ENCODE measurements around the gene PMVK.
A peak's percentile ranks its signal among the peaks of the same experiment; 100 is the strongest.

PMVK gene

GRCh38 chr1:154968731-154969130, 32.2 kb upstream of the PMVK start:
- Histone ChIP-seq H3K27ac (ENCODE audit: low read depth, low read length) (peak overlapping the region; percentile 97), H3K4me1 (ENCODE audit: control insufficient read depth in 5 of 5, insufficient read depth in 5 of 5, low read length in 5 of 5) (peaks cover 22 to 76% (median 57%) of the 10 kb centered on the region in 5 donors), H3K9me3 (ENCODE audit: control insufficient read depth in 5 of 5, low read length in 5 of 5) (no peaks in the 10 kb centered on the region), H3K27me3 (ENCODE audit: control insufficient read depth in 5 of 5, insufficient read depth in 4 of 5, low read length in 5 of 5) (no peaks in the 10 kb centered on the region), H3K4me3 (ENCODE audit: low read depth in 1 of 5, low read length in 5 of 5) (peak overlapping the region in 4 of 5 donors; percentile 62 to 69 (median 68)), H3K9ac (ENCODE audit: low read length in 5 of 5) (peak overlapping the region; percentile 31 to 94 (median 77)), H3K36me3 (ENCODE audit: control insufficient read depth in 5 of 5, insufficient read depth in 5 of 5, low read length in 5 of 5) (peaks cover 0 to 54% (median 48%) of the 10 kb centered on the region in 5 donors)

- Histone ChIP-seq H3K27me3 (ENCODE audit: control insufficient read depth in 5 of 5, insufficient read depth in 4 of 5, low read length in 5 of 5) (no peaks in the 10 kb centered on the region), H3K27ac (ENCODE audit: low read depth, low read length) (peak overlapping the region; percentile 97), H3K36me3 (ENCODE audit: control insufficient read depth in 5 of 5, insufficient read depth in 5 of 5, low read length in 5 of 5) (peaks cover 0 to 63% (median 58%) of the 10 kb centered on the region in 5 donors), H3K9ac (ENCODE audit: low read length in 5 of 5) (peak overlapping the region in 3 of 5 donors; percentile 2 to 44 (median 2)), H3K9me3 (ENCODE audit: control insufficient read depth in 5 of 5, low read length in 5 of 5) (no peaks in the 10 kb centered on the region), H3K4me1 (ENCODE audit: control insufficient read depth in 5 of 5, insufficient read depth in 5 of 5, low read length in 5 of 5) (peaks cover 16 to 70% (median 55%) of the 10 kb centered on the region in 5 donors), H3K4me3 (ENCODE audit: low read depth in 1 of 5, low read length in 5 of 5) (peak overlapping the region in 3 of 5 donors; percentile 4 to 14 (median 5))
Measured at GRCh38 chr1:154967331-154967950, 30.9 kb upstream of the PMVK start.

GRCh38 chr1:154966111-154966510, 29.6 kb upstream of the PMVK start:
- Histone ChIP-seq H3K9ac (ENCODE audit: low read length in 5 of 5) (peak overlapping the region in 1 of 5 donors; percentile 16), H3K4me1 (ENCODE audit: control insufficient read depth in 5 of 5, insufficient read depth in 5 of 5, low read length in 5 of 5) (peaks cover 6 to 63% (median 48%) of the 10 kb centered on the region in 5 donors)

GRCh38 chr1:154964359-154964758, 27.8 kb upstream of the PMVK start:
- Histone ChIP-seq H3K9me3 (ENCODE audit: control insufficient read depth in 5 of 5, low read length in 5 of 5) (no peaks in the 10 kb centered on the region), H3K9ac (ENCODE audit: low read length in 5 of 5) (no peak overlapping the region), H3K27ac (ENCODE audit: low read depth, low read length) (no peak overlapping the region), H3K4me1 (ENCODE audit: control insufficient read depth in 5 of 5, insufficient read depth in 5 of 5, low read length in 5 of 5) (peaks cover 11 to 55% (median 41%) of the 10 kb centered on the region in 5 donors), H3K36me3 (ENCODE audit: control insufficient read depth in 5 of 5, insufficient read depth in 5 of 5, low read length in 5 of 5) (peaks cover 0 to 68% (median 63%) of the 10 kb centered on the region in 5 donors), H3K27me3 (ENCODE audit: control insufficient read depth in 5 of 5, insufficient read depth in 4 of 5, low read length in 5 of 5) (no peaks in the 10 kb centered on the region), H3K4me3 (ENCODE audit: low read depth in 1 of 5, low read length in 5 of 5) (no peak overlapping the region)

More at GRCh38 chr1:154966111-154966510, 29.6 kb upstream of the PMVK start:
- Histone ChIP-seq H3K4me3 (ENCODE audit: low read depth in 1 of 5, low read length in 5 of 5) (no peak overlapping the region), H3K27ac (ENCODE audit: low read depth, low read length) (peak overlapping the region; percentile 97), H3K9me3 (ENCODE audit: control insufficient read depth in 5 of 5, low read length in 5 of 5) (no peaks in the 10 kb centered on the region), H3K36me3 (ENCODE audit: control insufficient read depth in 5 of 5, insufficient read depth in 5 of 5, low read length in 5 of 5) (peaks cover 0 to 63% (median 58%) of the 10 kb centered on the region in 5 donors), H3K27me3 (ENCODE audit: control insufficient read depth in 5 of 5, insufficient read depth in 4 of 5, low read length in 5 of 5) (no peaks in the 10 kb centered on the region)

- Histone ChIP-seq H3K27me3 (ENCODE audit: control insufficient read depth in 5 of 5, insufficient read depth in 4 of 5, low read length in 5 of 5) (no peaks in the 10 kb centered on the region), H3K9ac (ENCODE audit: low read length in 5 of 5) (peak overlapping the region in 1 of 5 donors; percentile 34), H3K4me3 (ENCODE audit: low read depth in 1 of 5, low read length in 5 of 5) (no peak overlapping the region), H3K36me3 (ENCODE audit: control insufficient read depth in 5 of 5, insufficient read depth in 5 of 5, low read length in 5 of 5) (peaks cover 0 to 70% (median 65%) of the 10 kb centered on the region in 5 donors), H3K27ac (ENCODE audit: low read depth, low read length) (peak overlapping the region; percentile 95), H3K4me1 (ENCODE audit: control insufficient read depth in 5 of 5, insufficient read depth in 5 of 5, low read length in 5 of 5) (peaks cover 9 to 51% (median 33%) of the 10 kb centered on the region in 5 donors), H3K9me3 (ENCODE audit: control insufficient read depth in 5 of 5, low read length in 5 of 5) (no peaks in the 10 kb centered on the region)
Measured at GRCh38 chr1:154963643-154964042, 27.1 kb upstream of the PMVK start.

GRCh38 chr1:154962795-154963330, 26.3 kb upstream of the PMVK start:
- Histone ChIP-seq H3K27ac (ENCODE audit: low read depth, low read length) (peak overlapping the region; percentile 95), H3K4me1 (ENCODE audit: control insufficient read depth in 5 of 5, insufficient read depth in 5 of 5, low read length in 5 of 5) (peaks cover 9 to 43% (median 29%) of the 10 kb centered on the region in 5 donors), H3K4me3 (ENCODE audit: low read depth in 1 of 5, low read length in 5 of 5) (peak overlapping the region in 2 of 5 donors; percentile 80 to 91), H3K9ac (ENCODE audit: low read length in 5 of 5) (peak overlapping the region in 4 of 5 donors; percentile 47 to 89 (median 84)), H3K9me3 (ENCODE audit: control insufficient read depth in 5 of 5, low read length in 5 of 5) (no peaks in the 10 kb centered on the region), H3K36me3 (ENCODE audit: control insufficient read depth in 5 of 5, insufficient read depth in 5 of 5, low read length in 5 of 5) (peaks cover 0 to 69% (median 62%) of the 10 kb centered on the region in 5 donors), H3K27me3 (ENCODE audit: control insufficient read depth in 5 of 5, insufficient read depth in 4 of 5, low read length in 5 of 5) (no peaks in the 10 kb centered on the region)

GRCh38 chr1:154962156-154962749, 25.7 kb upstream of the PMVK start:
- peak overlapping the region; percentile 45 to 91 (median 85) for H3K4me3 ChIP-seq (ENCODE audit: low read depth in 1 of 5, low read length in 5 of 5)
- no peaks in the 10 kb centered on the region for H3K27me3 ChIP-seq (ENCODE audit: control insufficient read depth in 5 of 5, insufficient read depth in 4 of 5, low read length in 5 of 5)
- no peaks in the 10 kb centered on the region for H3K9me3 ChIP-seq (ENCODE audit: control insufficient read depth in 5 of 5, low read length in 5 of 5)
- peaks cover 8 to 41% (median 31%) of the 10 kb centered on the region in 5 donors for H3K4me1 ChIP-seq (ENCODE audit: control insufficient read depth in 5 of 5, insufficient read depth in 5 of 5, low read length in 5 of 5)
- H3K27ac ChIP-seq (ENCODE audit: low read depth, low read length), result peak overlapping the region; percentile 95
- peak overlapping the region; percentile 72 to 89 (median 83) for H3K9ac ChIP-seq (ENCODE audit: low read length in 5 of 5)
- H3K36me3 ChIP-seq (ENCODE audit: control insufficient read depth in 5 of 5, insufficient read depth in 5 of 5, low read length in 5 of 5), result peaks cover 0 to 64% (median 56%) of the 10 kb centered on the region in 5 donors

GRCh38 chr1:154961207-154962155, 25.0 kb upstream of the PMVK start, which contains the start of gene PYGO2:
Gene PYGO2, minus strand, starts transcription at chr1:154961782. Its CDS starts 206 bp downstream, at chr1:154961576.
- Histone ChIP-seq H3K4me1 (ENCODE audit: control insufficient read depth in 5 of 5, insufficient read depth in 5 of 5, low read length in 5 of 5) (peaks cover 16 to 43% (median 36%) of the 10 kb centered on the region in 5 donors), H3K9me3 (ENCODE audit: control insufficient read depth in 5 of 5, low read length in 5 of 5) (no peaks in the 10 kb centered on the region), H3K9ac (ENCODE audit: low read length in 5 of 5) (peak within 1 kb of the TSS; percentile 72 to 89 (median 83)), H3K27ac (ENCODE audit: low read depth, low read length) (peak within 1 kb of the TSS; percentile 95), H3K36me3 (ENCODE audit: control insufficient read depth in 5 of 5, insufficient read depth in 5 of 5, low read length in 5 of 5) (peaks cover 0 to 56% (median 48%) of the 10 kb centered on the region in 5 donors), H3K4me3 (ENCODE audit: low read depth in 1 of 5, low read length in 5 of 5) (peak within 1 kb of the TSS; percentile 80 to 91 (median 85)), H3K27me3 (ENCODE audit: control insufficient read depth in 5 of 5, insufficient read depth in 4 of 5, low read length in 5 of 5) (no peaks in the 10 kb centered on the region)

- H3K9ac ChIP-seq (ENCODE audit: low read length in 5 of 5), result peak overlapping the region; percentile 71 to 89 (median 80)
- peak overlapping the region; percentile 80 to 91 (median 85) for H3K4me3 ChIP-seq (ENCODE audit: low read depth in 1 of 5, low read length in 5 of 5)
- no peaks in the 10 kb centered on the region for H3K9me3 ChIP-seq (ENCODE audit: control insufficient read depth in 5 of 5, low read length in 5 of 5)
- H3K4me1 ChIP-seq (ENCODE audit: control insufficient read depth in 5 of 5, insufficient read depth in 5 of 5, low read length in 5 of 5), result peaks cover 16 to 51% (median 42%) of the 10 kb centered on the region in 5 donors
- peak overlapping the region; percentile 95 for H3K27ac ChIP-seq (ENCODE audit: low read depth, low read length)
- H3K36me3 ChIP-seq (ENCODE audit: control insufficient read depth in 5 of 5, insufficient read depth in 5 of 5, low read length in 5 of 5), result peaks cover 0 to 47% (median 40%) of the 10 kb centered on the region in 5 donors
- no peaks in the 10 kb centered on the region for H3K27me3 ChIP-seq (ENCODE audit: control insufficient read depth in 5 of 5, insufficient read depth in 4 of 5, low read length in 5 of 5)
Measured at GRCh38 chr1:154960446-154961136, 24.1 kb upstream of the PMVK start.
